Transverse colon (tissue), 3 donors: Measurements from ENCODE around the gene FOXR1.

ENCODE experiments used
- POLR2A ChIP-seq: fragments of 450-650 bp; IDR thresholded peaks from one replicate; pipeline ENCODE4 v1.6.1; 2016; ENCODE audit warnings: antibody characterized with exemption, mild to moderate bottlenecking, moderate library complexity
- TF ChIP-seq, protein P1 (sequence below), 5 experiments: fragments of 200-600 bp in 3 of 5; fragments of 450-650 bp in 2 of 5; sonication (generic) in 3 of 5; IDR thresholded peaks; 1 replicate in 2 of 5; 2 replicates in 3 of 5; pipeline ENCODE4 v1.5.1; 2016 to 2017; ENCODE audit warnings: antibody characterized with exemption in 5 of 5, inconsistent platforms in 3 of 5, mild to moderate bottlenecking in 2 of 5, moderate library complexity in 1 of 5

DNA sequence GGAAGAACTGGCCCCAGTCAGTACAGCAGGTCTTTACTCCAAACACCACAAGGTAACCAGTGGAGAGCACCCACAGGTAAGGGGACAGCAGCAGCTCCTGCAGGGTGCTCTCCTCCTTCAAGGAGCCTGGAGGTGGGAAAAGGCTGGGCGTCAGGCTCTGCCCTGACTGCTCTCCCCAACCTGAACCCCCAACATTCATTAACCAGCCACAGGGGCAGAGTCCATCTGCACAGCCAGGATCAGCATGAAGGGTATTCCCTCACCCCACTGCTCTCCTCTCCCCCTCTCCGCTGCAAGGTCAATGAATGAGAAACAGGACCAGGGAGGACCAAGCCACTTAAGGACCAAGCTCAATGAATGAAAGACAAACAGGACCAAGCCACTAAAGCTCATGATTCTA is 55.4 kb downstream of the FOXR1 start:
- TF ChIP-seq, protein P1, sequence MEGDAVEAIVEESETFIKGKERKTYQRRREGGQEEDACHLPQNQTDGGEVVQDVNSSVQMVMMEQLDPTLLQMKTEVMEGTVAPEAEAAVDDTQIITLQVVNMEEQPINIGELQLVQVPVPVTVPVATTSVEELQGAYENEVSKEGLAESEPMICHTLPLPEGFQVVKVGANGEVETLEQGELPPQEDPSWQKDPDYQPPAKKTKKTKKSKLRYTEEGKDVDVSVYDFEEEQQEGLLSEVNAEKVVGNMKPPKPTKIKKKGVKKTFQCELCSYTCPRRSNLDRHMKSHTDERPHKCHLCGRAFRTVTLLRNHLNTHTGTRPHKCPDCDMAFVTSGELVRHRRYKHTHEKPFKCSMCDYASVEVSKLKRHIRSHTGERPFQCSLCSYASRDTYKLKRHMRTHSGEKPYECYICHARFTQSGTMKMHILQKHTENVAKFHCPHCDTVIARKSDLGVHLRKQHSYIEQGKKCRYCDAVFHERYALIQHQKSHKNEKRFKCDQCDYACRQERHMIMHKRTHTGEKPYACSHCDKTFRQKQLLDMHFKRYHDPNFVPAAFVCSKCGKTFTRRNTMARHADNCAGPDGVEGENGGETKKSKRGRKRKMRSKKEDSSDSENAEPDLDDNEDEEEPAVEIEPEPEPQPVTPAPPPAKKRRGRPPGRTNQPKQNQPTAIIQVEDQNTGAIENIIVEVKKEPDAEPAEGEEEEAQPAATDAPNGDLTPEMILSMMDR (IDR thresholded peaks at IDR 0.05) = no peak
- TF ChIP-seq POLR2A = no peak
